ENCODE measurements around the gene C16orf92.

- TF ChIP-seq EZH2 (IDR thresholded peaks at IDR 0.05; ENCODE audit: low read depth, unreplicated experiment) (no peak), POLR2AphosphoS5 (IDR thresholded peaks at IDR 0.05; ENCODE audit: low read depth) (no peak), CTCF (conservative IDR thresholded peaks at IDR 0.05; ENCODE audit: low read depth in 2 of 2) (no peak), EZH2phosphoT487 (IDR thresholded peaks at IDR 0.05; ENCODE audit: unreplicated experiment) (no peak), JUNB (IDR thresholded peaks at IDR 0.05; ENCODE audit: unreplicated experiment) (no peak), CREB1 (CRISPR knock-in tag; IDR thresholded peaks at IDR 0.05; ENCODE audit: low read depth) (no peak), REST (IDR thresholded peaks at IDR 0.05; ENCODE audit: unreplicated experiment) (no peak)
These were observed 16.9 kb upstream of the C16orf92 start for GRCh38 chr16:30006095-30006473.
